Bone marrow (tissue), 2 donors: ENCODE measurements around the gene ADGRG6.
"Not testable (repeated sequence)": the region's sequence is repeated elsewhere in the genome, so short reads cannot be mapped to it uniquely, and the experiment has no call there.

Experiments
- DNase-seq, 2 donors: peaks; one replicate each; lab custom pipeline; 2025; lab: John Stamatoyannopoulos, UW

Gene ADGRG6

DNA sequence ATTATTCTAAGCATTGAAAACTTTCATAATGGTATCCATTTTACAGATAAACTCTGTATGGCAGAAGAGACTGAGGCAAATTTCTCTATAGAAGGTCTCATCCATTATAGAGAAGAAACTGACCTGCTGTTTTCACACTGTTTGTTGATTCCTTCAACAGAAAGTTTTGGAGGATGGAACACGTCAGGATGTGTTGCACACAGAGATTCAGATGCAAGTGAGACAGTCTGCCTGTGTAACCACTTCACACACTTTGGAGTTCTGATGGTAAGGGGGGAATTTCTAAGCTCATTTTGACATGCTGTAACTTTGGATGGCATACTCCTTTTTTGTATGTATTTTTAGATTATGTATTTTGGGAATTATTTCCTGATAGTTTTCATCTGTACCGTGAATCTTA lies 109.3 kb downstream of the ADGRG6 start:
- DNase-seq, result no peak

DNA sequence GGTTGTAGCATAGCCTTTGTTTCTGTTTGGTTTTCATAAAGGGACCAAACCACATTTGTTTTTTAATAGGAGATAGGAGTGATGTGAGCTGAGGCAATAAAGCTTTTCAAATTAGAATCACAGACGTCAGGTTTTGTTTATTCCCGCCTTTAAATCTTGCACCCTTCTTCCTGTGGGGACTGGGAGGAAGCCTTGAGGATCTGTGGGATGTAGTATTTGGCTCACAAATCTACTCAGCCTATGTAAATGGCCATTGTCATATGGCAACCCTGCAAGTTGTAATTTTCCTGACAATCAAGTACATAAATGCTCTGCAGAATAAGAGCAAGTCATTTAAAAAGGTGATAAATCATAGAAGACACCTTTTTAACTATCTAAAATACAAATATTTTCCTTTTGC lies 110.4 kb downstream of the ADGRG6 start:
- DNase-seq, result no peak

DNA sequence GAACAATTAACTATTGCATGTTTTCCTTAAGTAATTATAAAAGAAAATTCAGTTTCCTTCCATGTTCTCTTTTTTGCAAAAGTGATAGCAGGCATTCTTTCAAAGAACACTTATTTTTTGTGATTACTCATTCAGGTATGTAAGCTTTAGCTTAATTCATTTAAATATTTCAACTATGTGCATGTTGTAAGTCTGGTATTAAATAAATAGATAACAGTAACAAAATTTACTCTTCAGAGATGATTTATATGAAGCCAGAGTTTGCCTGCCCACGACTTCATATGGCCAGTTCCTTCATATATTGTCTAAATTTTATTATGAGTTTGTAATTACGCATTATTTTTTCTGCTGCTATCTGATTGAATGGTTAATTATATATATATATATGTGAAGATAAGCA lies 110.9 kb downstream of the ADGRG6 start:
- no peak for DNase-seq

DNA sequence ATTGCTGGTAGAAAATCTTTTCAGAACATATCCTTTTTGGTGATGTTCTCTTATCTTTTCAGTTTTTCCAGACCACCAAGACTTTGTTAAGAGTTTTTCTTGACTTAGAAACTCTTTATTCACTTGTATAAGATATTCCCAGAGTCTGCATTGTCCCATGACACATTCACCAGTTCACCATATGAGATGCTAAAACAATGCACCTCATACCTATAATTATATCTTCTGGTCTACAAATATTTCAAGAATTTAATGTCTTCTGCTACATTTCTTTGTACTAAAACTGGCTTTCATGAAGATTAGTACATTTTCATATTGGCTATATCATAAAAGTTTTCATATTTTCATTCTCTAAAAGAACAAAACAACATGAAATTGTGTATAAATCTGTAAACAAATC lies 111.3 kb downstream of the ADGRG6 start:
- no peak for DNase-seq

DNA sequence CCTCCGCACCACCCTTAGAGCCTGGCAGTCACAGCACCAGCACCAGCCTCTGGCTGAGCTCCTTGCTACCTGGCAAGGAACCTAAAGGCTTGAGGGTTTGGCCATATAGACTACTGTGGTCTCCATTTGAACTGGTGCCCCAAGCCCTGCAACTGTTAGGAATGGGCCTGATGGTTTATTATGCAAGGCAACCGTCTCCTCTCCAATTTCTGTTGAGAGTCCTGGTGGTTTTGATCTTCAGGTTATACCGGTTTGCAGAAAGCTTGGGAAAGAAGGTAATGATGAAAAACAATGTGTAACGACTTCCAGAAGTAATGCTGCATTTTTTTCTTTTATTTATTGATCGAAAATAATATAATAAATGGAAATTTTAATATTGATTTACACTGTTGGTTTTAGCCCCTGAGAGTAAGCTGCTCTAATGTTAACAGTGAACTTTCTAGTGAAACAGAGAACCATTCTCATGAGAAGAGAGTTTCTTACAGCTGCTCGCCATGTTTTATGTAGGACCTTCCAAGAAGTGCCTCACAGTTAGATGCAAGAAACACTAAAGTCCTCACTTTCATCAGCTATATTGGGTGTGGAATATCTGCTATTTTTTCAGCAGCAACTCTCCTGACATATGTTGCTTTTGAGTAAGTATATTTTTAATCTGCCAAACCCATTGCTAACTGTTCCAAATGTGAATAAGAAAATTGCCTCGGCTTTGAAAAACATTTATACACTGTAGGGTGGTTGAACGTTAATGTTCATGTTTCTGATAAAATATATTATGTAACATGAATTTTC lies 112.8 kb downstream of the ADGRG6 start:
- no peak for DNase-seq

DNA sequence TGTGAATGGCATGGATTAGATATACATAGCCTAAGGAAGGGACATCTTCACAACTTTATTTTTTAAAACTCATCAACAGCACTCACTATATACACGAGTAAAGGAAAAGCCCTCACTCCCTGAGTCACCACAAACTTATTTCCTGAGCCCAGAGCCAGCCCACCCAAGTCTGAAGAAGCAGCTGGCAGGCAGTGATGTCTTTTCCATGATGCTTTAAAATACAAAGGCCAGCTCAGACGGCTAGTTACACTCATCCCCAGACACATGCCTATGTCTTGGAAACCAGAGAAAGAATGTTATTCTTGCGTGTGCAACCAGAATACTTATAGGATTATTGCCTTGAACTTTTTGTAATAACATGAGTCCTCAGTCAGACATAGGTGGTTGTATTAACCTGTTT lies 114.4 kb downstream of the ADGRG6 start:
- DNase-seq, result no peak

DNA sequence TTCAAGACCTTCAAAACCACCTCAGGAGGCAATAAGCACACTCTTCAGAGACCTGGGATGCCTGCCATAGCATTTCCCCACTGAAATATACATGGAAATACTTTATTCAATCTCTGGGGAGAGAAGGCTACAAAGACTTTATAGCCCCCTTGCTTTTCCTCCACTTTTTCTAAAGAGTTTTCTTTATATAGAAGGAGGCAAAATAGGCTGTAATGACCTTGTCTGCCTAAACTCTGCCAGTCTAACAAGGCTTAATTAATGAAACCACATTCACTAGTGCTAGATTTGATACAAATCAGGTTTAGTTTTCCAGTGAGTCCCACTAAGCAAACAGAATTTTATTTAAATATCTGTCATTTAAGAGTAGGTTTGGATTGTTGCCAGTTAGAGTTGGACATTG lies 114.9 kb downstream of the ADGRG6 start:
- no peak for DNase-seq

DNA sequence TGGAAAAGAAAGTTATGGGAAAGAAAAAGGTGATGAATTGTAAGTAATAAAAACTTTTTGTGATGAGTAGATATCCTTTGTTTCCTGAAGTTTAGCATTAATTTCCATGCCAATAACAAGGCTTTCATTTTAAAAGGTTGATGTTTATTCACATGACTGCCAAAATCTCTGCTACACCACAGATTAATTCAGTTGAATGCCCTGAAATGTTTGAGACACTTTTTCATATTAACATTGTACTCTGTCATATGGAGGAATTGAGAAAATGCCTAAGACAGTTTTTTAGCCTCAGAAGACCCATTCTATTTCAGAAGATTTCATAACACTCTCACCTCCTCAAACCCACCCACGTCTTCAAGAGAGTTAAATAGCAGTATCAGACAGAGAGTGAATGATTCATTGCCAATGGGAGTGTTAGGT lies 115.5 kb downstream of the ADGRG6 start:
- no peak for DNase-seq

DNA sequence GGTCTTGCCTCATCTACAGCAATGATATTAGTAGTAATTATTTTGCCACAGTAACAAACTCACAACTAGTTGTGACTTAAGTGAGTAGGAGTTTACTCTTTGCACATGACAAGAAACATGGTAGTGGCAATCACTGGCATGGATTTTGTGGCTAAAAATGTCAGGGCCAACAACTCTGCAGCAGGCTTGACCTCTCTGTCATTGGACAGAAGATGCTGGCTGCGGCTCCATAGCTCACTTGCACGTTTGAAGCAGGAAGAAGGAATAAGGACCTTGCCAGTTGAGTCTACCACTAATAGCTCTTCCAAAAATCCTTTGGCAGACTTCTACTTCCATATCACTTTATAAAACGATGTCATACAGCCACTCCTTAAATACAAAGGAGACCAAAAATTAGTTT lies 117.3 kb downstream of the ADGRG6 start:
- no peak for DNase-seq

DNA sequence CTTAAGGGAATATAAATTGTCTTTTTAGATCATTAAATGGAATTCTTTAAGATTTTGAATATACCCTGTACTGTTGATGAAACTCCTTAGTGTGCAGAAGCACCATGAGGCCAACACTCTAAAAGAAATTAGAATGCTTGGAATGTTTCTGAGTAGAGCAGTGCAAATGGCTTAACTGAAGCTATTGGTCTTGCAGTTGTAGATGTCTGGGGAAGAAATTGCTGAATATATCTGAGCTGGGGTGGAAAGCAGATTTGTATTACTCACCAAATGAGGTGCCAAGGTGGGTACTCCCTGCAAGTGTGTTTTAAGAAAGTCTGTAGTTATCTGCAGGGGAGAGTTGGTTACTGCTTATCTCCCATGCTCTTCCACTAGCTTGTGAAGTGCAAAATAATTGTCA lies 119.0 kb downstream of the ADGRG6 start:
- no peak for DNase-seq

DNA sequence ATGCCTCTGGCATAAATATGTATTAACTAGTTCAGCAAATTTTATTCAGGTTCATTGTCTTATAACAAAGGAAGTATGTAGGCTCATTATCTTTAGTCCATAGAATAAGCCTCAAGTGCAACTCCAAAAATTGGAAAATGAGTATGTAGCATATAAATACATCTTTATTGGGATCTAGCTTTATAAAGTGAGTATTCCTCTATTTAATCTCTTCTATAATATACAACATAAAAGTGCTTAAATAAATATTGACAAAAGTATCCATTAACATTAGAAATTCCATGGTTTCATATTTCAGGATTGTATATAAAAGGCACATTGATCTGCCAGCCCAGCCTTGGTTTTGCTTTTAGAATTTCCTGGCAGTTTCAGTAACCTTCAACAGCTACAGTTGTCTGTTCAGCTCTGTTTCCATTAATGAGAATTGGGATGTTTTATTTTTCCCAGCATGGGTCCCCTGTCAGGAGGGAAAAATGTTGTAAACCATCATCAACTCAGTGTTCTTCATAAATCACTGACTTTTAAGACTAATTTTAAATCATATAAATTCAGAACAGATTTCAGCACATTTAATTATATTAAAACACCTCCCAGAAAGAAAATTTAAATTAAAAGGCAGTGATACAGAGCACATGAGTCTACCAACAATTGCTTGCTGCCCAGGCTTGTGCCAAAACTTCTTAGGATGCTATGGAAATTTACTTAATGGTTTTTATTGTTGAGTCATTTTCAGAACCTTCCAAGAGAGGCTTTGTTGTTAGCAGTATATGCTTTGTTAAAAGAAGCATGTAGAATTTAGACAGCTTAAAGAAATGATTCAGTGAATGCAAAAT lies 119.7 kb downstream of the ADGRG6 start:
- DNase-seq, result no peak

DNA sequence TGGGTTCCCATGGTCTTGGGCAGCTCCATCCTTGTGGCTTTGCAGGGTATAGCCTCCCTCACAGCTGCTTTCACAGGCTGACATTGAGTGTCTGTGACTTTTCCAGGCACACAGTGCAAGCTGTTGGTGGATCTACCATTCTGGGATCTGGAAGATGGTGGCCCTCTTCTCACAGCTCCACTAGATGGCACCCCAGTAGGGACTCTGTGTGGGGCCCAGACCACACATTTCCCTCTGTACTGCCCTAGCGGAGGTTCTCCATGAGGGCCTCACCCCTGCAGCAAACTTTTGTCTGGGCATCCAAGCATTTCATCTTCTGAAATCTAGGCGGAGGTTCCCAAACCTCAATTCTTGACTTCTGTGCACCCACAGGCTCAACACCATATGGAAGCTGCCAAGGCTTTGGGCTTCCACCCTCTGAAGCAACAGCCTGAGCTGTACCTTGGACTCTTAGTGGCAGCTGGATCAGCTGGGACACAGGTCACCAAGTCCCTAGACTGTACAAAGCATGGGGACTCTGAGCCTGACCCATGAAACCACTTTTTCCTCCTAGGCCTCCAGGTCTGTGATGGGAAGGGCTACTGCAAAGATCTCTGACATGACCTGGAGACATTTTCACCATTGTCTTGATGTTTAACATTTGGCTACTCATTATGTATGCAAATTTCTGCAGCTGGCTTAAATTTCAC lies 124.8 kb downstream of the ADGRG6 start:
- not testable (repeated sequence) for DNase-seq

DNA sequence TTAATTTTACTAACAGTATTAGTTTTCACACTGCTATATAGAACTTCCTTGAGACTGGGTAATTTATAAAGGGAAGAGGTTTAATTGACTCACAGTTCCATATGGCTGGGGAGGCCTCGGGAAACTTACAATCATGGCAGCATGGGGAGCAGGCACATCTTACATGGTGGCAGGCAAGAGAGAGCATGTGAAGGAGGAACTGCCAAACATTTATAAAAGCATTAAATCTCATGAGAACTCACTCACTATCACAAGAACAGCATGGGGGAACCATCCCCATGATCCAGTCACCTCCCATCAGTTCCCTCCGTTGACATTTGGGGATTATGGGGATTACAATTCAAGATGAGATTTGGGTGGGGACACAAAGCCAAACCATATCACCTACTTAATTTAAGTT lies 126.7 kb downstream of the ADGRG6 start:
- not testable (repeated sequence) for DNase-seq

DNA sequence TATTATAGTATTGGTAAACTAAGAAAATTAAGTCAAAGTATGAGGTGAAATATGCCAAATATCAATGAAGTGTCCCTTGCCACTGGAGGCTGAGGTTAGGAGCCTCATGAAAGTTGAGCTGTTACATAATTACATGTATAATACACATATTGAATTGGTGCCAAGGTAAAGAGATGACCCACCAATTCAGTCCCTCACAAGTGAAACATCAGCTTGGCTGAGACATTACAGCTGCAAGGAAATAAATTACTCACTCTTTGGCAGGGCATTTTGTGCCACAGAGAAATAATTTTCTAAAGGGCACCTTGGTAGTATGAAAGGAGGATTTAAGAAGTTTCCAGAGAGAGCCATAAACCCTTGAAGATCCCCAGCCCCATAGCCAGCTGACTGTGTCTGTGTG lies 127.4 kb downstream of the ADGRG6 start:
- DNase-seq, result no peak

DNA sequence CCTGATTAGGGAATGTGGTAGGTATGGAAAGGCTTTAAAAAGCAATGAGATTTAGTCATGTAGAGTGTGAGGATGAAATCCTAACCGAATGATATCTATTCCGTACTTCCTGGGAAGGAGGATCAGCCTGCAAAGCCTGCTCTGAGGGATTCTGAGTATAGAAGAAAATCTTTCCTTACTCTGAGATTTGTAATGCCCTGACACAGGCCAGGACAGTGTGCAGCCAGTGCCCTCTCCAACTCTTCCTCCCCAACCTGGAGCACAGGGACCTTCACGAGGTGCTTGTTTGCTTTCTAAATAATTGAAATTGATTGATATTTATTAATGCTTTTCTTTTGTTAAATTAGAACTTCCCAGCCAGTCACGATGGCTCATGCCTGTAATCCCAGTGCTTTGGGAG lies 131.6 kb downstream of the ADGRG6 start:
- no peak for DNase-seq

DNA sequence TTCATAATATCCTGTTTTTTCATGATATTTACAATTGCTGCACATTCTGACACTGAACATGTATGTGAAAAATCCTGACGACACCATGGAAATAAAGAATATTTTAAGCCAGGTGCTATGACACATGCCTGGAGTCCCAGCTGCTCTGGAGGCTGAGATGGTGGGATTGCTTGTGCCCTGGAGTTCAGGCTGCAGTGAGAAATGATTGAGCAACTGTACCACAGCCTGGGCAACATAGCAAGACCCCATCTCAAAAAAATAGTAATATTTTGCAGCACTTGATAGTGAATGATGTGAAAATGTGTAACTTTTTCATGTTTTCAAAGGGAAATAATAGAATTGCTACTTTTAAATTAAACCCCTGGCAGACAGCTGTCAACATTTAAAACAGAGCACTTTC lies 137.1 kb downstream of the ADGRG6 start:
- no peak for DNase-seq

DNA sequence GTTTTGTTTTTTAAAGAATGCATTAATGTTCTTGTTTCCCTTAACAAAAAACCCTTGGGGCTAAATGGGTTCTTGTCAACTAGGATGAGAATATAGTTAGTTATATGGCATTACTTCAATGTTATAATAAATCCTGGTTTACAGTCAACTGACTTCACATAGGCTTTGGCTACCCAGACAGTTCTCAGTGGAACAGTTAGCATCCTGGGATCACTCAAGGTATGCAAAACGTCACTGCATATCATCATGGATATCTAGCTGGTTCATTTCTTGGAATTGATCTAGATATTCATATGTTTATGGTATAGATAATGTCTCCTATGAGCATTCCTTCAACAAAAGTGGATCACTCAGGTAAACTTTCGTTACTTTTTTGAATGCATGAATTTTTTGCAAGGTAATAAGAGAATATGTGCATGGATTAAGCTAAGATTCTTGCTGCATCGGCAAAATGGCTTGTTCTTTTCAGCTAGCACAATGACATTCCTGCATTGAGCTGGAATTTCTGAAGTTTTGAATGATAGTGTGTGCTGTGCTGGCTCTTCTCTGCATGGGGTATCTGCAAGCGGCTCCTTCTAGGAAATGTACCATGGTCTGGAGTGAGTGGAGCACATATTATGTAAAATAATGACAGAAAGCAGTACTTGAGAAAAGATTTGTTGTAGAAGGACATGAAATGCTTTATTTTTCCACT lies 138.9 kb downstream of the ADGRG6 start:
- no peak for DNase-seq

DNA sequence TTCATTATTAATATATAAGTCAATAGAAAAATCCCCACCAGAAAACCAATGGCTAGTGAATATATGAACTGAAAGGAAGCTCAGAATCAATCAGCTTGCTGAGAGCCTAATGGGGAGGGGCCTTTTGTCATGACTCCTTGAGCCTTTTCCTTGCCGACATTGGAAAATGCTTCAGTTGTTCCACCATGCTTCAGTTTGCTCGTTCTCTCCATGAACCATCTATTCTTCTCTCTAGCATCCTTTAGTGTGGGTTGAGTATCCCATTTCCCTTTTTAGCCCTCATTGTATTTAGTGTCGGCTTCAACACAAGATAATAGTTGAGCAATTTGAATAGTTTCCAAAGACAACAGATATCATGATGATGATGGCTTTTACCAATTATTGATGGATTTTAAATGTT lies 139.9 kb downstream of the ADGRG6 start:
- DNase-seq, result no peak

DNA sequence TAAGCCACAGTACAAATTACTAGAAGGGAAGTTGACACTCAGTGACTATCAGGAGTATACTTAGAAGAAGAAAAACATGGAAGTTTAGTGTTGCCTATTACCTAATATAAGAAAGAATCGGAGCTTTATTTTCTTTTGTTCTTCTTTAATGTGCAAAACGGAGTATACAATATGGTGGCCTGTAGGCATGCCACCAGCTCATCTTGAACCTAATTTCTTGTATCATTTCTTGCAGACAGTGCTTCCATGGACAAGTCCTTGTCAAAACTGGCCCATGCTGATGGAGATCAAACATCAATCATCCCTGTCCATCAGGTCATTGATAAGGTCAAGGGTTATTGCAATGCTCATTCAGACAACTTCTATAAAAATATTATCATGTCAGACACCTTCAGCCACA lies 141.3 kb downstream of the ADGRG6 start:
- no peak for DNase-seq

DNA sequence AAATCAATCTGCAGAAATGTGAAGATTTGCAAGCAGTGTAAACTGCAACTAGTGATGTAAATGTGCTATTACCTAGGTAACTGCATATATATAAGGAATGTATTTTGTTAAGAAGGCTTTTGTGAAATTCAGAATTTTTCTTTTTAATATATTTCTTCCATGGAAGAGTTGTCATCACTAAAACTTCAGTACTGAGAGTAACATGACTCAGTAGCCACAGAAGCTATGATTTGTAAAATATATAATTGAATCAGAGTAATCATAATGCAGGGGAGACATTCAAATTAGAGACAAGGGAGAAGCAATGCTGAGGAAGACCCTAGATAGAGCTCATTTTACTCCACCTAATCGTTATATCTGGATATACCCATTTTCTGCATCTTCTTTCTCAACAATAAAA lies 141.7 kb downstream of the ADGRG6 start:
- no peak for DNase-seq

DNA sequence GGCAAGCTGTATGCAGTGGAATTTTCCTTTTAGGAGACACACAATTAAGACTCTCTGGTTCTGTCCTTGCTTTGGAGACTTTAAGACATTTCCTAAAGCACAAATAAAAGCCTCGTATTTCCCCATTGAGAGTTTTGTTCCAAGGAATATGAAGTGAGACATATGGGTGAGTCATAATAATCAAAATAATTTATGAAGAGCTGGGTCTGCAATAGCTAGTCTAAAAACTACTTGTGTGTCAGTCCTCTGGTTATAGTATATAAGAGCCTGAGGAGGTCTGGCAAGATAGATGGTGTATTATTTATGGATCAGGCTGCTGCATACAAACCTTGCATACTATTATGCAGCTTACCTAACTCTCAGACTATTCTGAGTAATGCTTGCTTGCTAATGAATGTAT lies 142.6 kb downstream of the ADGRG6 start:
- DNase-seq, result no peak

DNA sequence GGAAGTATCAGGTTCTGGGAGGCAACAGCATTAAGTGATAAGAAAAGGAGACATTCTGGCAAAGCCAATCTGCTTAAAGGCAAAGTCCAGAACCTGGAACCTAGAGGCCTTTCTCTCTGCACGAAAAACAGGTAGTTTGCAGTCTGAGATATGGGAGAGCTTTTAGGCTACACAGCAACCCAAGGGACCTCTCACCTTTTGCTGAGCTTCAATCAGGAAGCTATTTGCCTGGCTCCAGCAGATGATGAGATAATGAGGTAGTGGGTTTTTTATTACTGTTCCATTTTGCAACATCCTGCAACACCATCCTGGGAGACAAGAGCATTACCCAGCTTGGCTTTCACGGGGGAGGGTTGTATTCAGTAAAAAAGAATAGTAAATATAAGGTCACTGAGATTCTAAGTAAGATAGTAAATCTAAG lies 143.1 kb downstream of the ADGRG6 start:
- DNase-seq, result no peak
